GM12878 (cell line): ENCODE data around the gene ANO2. TPM values are rescaled to one million over a fixed set of nuclear protein-coding genes. Genes with fewer than 3 reads are reported as not detected.

Experiments
- ATAC-seq: fragments of 200-7000 bp; cut with Tn5 transposase; 3 replicates; pipeline ENCODE4 v1.9.1; 2020; ENCODE audit warnings: mild to moderate bottlenecking, moderate library complexity
- BruUV-seq: library from RNA; stranded (reverse); fragments of 400-500 nt; replicated peaks from 2 replicates; lab custom pipeline; 2021; lab: Mats Ljungman, UMichigan
- CTCF ChIA-PET: fragments of 300-600 bp; sonication (Branson Sonifier 250); formaldehyde crosslinking; extraction: SDS; loops from one replicate; lab custom pipeline; 2021; ENCODE audit warnings: inconsistent platforms; lab: Yijun Ruan, JAX
- POLR2A ChIA-PET: fragments of 350-600 bp; formaldehyde crosslinking; extraction: SDS; loops from one replicate; lab custom pipeline; 2021; ENCODE audit warnings: inconsistent platforms; lab: Charles Lee
- RAD21 ChIA-PET: fragments of 300-600 bp; sonication (Branson Sonifier 250); formaldehyde crosslinking; loops from one replicate; lab custom pipeline; 2023; ENCODE audit warnings: antibody characterized with exemption; ENCODE audit not compliant: unreplicated experiment; lab: Charles Lee
- SMC1A ChIA-PET: fragments of 300-600 bp; sonication (Branson Sonifier 250); formaldehyde crosslinking; loops from one replicate; lab custom pipeline; 2023; ENCODE audit not compliant: unreplicated experiment, uncharacterized antibody; lab: Charles Lee
- DNase-seq: peaks from one replicate; pipeline ENCODE4 v3.0.0-alpha.2; 2011; ENCODE audit warnings: low read depth, low spot score
- FAIRE-seq: peaks from 3 replicates; lab custom pipeline; 2011; peaks lifted over from hg19 to GRCh38; lab: Jason Lieb, UNC
- H2AFZ ChIP-seq: 2 replicates; pipeline ENCODE4 v1.6.0; 2011; ENCODE audit warnings: low read depth, low read length, control low read depth; ENCODE audit not compliant: control insufficient read depth
- H3K27ac ChIP-seq: 2 replicates; pipeline ENCODE4 v1.5.1; 2011; ENCODE audit warnings: control low read depth; ENCODE audit not compliant: control insufficient read depth, insufficient read depth
- H3K27me3 ChIP-seq, 2 experiments: replicated peaks in 1 of 2; 2 replicates each; pipeline versions ENCODE4 v1.6.0 to v1.6.1; 2011; ENCODE audit warnings: low read length in 1 of 2; ENCODE audit not compliant: control insufficient read depth in 2 of 2, insufficient read depth in 2 of 2
- H3K36me3 ChIP-seq, 2 experiments: 2 replicates each; pipeline ENCODE4 v1.5.1; 2011; ENCODE audit warnings: low read length in 1 of 2; ENCODE audit not compliant: control insufficient read depth in 2 of 2, insufficient read depth in 2 of 2
- H3K4me1 ChIP-seq: 2 replicates; pipeline ENCODE4 v1.6.1; 2011; ENCODE audit warnings: mild to moderate bottlenecking, low read length, moderate library complexity, mixed read lengths; ENCODE audit not compliant: control insufficient read depth, insufficient read depth
- H3K4me2 ChIP-seq: 2 replicates; pipeline ENCODE4 v1.6.0; 2011; ENCODE audit warnings: control low read depth; ENCODE audit not compliant: control insufficient read depth, insufficient read depth
- H3K4me3 ChIP-seq: fragments of 200-600 bp; sonication (generic); 2 replicates; pipeline ENCODE4 v1.5.1; 2016
- H3K79me2 ChIP-seq: 2 replicates; pipeline ENCODE4 v1.6.0; 2011; ENCODE audit warnings: low read length; ENCODE audit not compliant: control insufficient read depth, insufficient read depth
- H3K9ac ChIP-seq: 2 replicates; pipeline ENCODE4 v1.8.0; 2011; ENCODE audit warnings: low read length, control low read depth, mixed read lengths; ENCODE audit not compliant: control insufficient read depth, insufficient read depth
- H3K9me3 ChIP-seq: replicated peaks from 3 replicates; pipeline ENCODE4 v1.5.1; 2011; ENCODE audit warnings: mild to moderate bottlenecking, low read length; ENCODE audit not compliant: control insufficient read depth, insufficient read depth
- H4K20me1 ChIP-seq: 2 replicates; pipeline ENCODE4 v1.6.0; 2011; ENCODE audit not compliant: control insufficient read depth, insufficient read depth
- CBX5 ChIP-seq: sonication (generic); IDR thresholded peaks from 2 replicates; pipeline ENCODE4 v1.6.1; 2016; ENCODE audit warnings: low read depth, moderate library complexity, mild to moderate bottlenecking, inconsistent platforms
- LARP7 ChIP-seq: fragments of 450-650 bp; IDR thresholded peaks from 2 replicates; pipeline ENCODE4 v1.6.1; 2017; ENCODE audit warnings: mild to moderate bottlenecking
- MLLT1 ChIP-seq: fragments of 450-650 bp; IDR thresholded peaks from 2 replicates; pipeline ENCODE4 v1.6.1; 2016; ENCODE audit warnings: mild to moderate bottlenecking
- MTA2 ChIP-seq: fragments of 450-650 bp; IDR thresholded peaks from 2 replicates; pipeline ENCODE4 v1.6.1; 2016; ENCODE audit warnings: low read depth, mild to moderate bottlenecking, moderate library complexity
- NFXL1 ChIP-seq: fragments of 450-650 bp; IDR thresholded peaks from 2 replicates; pipeline ENCODE4 v1.6.1; 2017; ENCODE audit warnings: antibody characterized with exemption, mild to moderate bottlenecking, borderline replicate concordance
- USF2 ChIP-seq: IDR thresholded peaks from 2 replicates; pipeline ENCODE4 v1.6.1; 2011; ENCODE audit warnings: low read depth, low read length, improper control_type of control experiment, borderline replicate concordance
- WGBS: methylation state at CpG from one replicate; pipeline ENCODE4 v1.1.6; 2016; ENCODE audit warnings: low lambda C conversion rate; ENCODE audit not compliant: insufficient replicate concordance, insufficient coverage; ENCODE audit errors: missing lambda C conversion rate; 5-methylcytosine and 5-hydroxymethylcytosine counted together
- in situ Hi-C: fragments of 300-500 bp; cut with MboI; formaldehyde crosslinking; loops from 9 replicates; pipeline ENCODE4 v1.14.3; 2018; ENCODE audit warnings: mixed read lengths
- intact Hi-C: fragments of 100-400 bp; cut with micrococcal nuclease; formaldehyde crosslinking; loops from one replicate; pipeline ENCODE4 v1.14.2; 2022; ENCODE audit not compliant: unreplicated experiment
- polyA plus RNA-seq, 11 experiments: library from polyadenylated mRNA; depleted of rRNA in 4 of 11; unstranded in 6 of 11; stranded (reverse) in 5 of 11; fragments of >200 nt; fragmentation: Nextera tagmentation in 4 of 11; fragmentation: Illumina TruSeq in 1 of 11; extraction: Ambion mirVana in 4 of 11; extraction: Trizol in 1 of 11; gene quantifications; 1 replicate in 1 of 11; 2 replicates in 10 of 11; pipeline versions ENCODE4 v1.2.1 to v1.2.3, GENCODE V29; 2011 to 2016; ENCODE audit warnings: inconsistent platforms in 2 of 11, missing spikeins in 2 of 11, low read depth in 1 of 11
- total RNA-seq, 4 experiments: library from RNA; depleted of rRNA in 3 of 4; stranded (reverse); fragments of >200 nt in 3 of 4; fragmentation: Illumina TruSeq in 1 of 4; extraction: Trizol in 1 of 4; gene quantifications; 2 replicates each; pipeline versions ENCODE4 v1.2.1 to v1.2.3, GENCODE V29; 2013 to 2021
- TF ChIP-seq, protein P1 (sequence below): fragments of 450-650 bp; IDR thresholded peaks from 2 replicates; pipeline ENCODE4 v1.6.1; 2016; ENCODE audit warnings: mild to moderate bottlenecking, moderate library complexity, borderline replicate concordance
- TF ChIP-seq, protein P2 (sequence below): fragments of 450-650 bp; IDR thresholded peaks from 2 replicates; pipeline ENCODE4 v1.6.1; 2017; ENCODE audit warnings: mild to moderate bottlenecking, moderate library complexity

The ANO2 gene
- total and polyA plus RNA-seq, 10 of the 15 experiments (the other 5 are each of a cell fraction or from before 2014, with no cell fraction given) = not detected

DNA sequence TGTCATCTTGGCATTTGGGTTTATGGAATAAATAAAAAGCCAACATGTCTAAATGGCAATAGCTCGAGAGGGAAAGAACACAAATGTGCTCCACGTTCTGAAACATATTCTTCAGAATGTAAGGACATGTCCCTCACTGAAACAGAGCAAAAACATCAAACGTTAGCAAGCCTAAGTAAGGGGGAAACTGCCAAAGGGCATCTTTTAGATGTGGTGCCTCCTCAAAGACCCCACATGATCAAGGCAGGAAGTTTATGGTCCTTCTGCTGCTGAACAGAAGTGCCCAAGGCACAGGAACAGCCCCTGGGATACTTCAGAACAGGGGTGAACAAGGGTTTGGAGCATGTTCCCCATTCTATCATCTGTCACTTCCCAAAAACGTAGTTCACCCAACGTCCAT lies 227.0 kb downstream of the ANO2 start:
- RAD21 ChIA-PET = no interaction called here
- in situ Hi-C loops (no loop called here), intact Hi-C loops (no loop called here)
- POLR2A ChIA-PET = no interaction called here
- no peak for FAIRE-seq
- no peak for DNase-seq
- SMC1A ChIA-PET = no interaction called here
- no peaks in the 10 kb centered on the region for H3K9me3 ChIP-seq
- 0% methylated on average over 5 of the region's 5 CpGs for WGBS
- H3K79me2 ChIP-seq = no peaks in the 10 kb centered on the region
- no peak overlapping the region for H3K4me3 ChIP-seq
- ATAC-seq = no peak
- no peak overlapping the region for H3K4me2 ChIP-seq
- CTCF ChIA-PET = no interaction called here
- peaks cover 0 to 2% of the 10 kb centered on the region in 2 experiments; a peak in 3 of 4 replicates for H3K27me3 ChIP-seq
- H3K4me1 ChIP-seq = no peaks in the 10 kb centered on the region
- no peak overlapping the region for H3K27ac ChIP-seq
- TF ChIP-seq USF2 (no peak), NFXL1 (no peak), CBX5 (no peak), LARP7 (no peak), MLLT1 (no peak), MTA2 (no peak)
- TF ChIP-seq, protein P1, sequence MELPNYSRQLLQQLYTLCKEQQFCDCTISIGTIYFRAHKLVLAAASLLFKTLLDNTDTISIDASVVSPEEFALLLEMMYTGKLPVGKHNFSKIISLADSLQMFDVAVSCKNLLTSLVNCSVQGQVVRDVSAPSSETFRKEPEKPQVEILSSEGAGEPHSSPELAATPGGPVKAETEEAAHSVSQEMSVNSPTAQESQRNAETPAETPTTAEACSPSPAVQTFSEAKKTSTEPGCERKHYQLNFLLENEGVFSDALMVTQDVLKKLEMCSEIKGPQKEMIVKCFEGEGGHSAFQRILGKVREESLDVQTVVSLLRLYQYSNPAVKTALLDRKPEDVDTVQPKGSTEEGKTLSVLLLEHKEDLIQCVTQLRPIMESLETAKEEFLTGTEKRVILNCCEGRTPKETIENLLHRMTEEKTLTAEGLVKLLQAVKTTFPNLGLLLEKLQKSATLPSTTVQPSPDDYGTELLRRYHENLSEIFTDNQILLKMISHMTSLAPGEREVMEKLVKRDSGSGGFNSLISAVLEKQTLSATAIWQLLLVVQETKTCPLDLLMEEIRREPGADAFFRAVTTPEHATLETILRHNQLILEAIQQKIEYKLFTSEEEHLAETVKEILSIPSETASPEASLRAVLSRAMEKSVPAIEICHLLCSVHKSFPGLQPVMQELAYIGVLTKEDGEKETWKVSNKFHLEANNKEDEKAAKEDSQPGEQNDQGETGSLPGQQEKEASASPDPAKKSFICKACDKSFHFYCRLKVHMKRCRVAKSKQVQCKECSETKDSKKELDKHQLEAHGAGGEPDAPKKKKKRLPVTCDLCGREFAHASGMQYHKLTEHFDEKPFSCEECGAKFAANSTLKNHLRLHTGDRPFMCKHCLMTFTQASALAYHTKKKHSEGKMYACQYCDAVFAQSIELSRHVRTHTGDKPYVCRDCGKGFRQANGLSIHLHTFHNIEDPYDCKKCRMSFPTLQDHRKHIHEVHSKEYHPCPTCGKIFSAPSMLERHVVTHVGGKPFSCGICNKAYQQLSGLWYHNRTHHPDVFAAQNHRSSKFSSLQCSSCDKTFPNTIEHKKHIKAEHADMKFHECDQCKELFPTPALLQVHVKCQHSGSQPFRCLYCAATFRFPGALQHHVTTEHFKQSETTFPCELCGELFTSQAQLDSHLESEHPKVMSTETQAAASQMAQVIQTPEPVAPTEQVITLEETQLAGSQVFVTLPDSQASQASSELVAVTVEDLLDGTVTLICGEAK = no peak
- TF ChIP-seq, protein P2, sequence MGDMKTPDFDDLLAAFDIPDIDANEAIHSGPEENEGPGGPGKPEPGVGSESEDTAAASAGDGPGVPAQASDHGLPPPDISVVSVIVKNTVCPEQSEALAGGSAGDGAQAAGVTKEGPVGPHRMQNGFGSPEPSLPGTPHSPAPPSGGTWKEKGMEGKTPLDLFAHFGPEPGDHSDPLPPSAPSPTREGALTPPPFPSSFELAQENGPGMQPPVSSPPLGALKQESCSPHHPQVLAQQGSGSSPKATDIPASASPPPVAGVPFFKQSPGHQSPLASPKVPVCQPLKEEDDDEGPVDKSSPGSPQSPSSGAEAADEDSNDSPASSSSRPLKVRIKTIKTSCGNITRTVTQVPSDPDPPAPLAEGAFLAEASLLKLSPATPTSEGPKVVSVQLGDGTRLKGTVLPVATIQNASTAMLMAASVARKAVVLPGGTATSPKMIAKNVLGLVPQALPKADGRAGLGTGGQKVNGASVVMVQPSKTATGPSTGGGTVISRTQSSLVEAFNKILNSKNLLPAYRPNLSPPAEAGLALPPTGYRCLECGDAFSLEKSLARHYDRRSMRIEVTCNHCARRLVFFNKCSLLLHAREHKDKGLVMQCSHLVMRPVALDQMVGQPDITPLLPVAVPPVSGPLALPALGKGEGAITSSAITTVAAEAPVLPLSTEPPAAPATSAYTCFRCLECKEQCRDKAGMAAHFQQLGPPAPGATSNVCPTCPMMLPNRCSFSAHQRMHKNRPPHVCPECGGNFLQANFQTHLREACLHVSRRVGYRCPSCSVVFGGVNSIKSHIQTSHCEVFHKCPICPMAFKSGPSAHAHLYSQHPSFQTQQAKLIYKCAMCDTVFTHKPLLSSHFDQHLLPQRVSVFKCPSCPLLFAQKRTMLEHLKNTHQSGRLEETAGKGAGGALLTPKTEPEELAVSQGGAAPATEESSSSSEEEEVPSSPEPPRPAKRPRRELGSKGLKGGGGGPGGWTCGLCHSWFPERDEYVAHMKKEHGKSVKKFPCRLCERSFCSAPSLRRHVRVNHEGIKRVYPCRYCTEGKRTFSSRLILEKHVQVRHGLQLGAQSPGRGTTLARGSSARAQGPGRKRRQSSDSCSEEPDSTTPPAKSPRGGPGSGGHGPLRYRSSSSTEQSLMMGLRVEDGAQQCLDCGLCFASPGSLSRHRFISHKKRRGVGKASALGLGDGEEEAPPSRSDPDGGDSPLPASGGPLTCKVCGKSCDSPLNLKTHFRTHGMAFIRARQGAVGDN = no peak
- H4K20me1 ChIP-seq = no peaks in the 10 kb centered on the region
- H3K9ac ChIP-seq = no peak overlapping the region
- H2AFZ ChIP-seq = no peak overlapping the region
- BruUV-seq = no TSS peak
- no peaks in the 10 kb centered on the region for H3K36me3 ChIP-seq
